Activated CD4-positive, alpha-beta T cell treated with anti-CD3 and anti-CD28 coated beads, Interleukin-2, amount 10 ng/mL, durations not matched to agents 7 days and 5 days (primary cell): ENCODE data around the gene HMGCR. TPM values are rescaled to one million over a fixed set of nuclear protein-coding genes. Genes with fewer than 3 reads are reported as not detected.
"Not testable (repeated sequence)": the region's sequence is repeated elsewhere in the genome, so short reads cannot be mapped to it uniquely, and the experiment has no call there.

Experiments used
- CTCF ChIA-PET: fragments of 350-600 bp; sonication (Branson Sonifier 250); formaldehyde crosslinking; loops from one replicate; lab custom pipeline; 2021; ENCODE audit warnings: antibody characterized with exemption; lab: Charles Lee
- POLR2A ChIA-PET: fragments of 350-600 bp; sonication (Branson Sonifier 250); formaldehyde crosslinking; loops from one replicate; lab custom pipeline; 2021; ENCODE audit warnings: antibody characterized with exemption; lab: Charles Lee
- DNase-seq: peaks from one replicate; pipeline ENCODE4 v3.0.0-alpha.2; 2020
- H3K27ac Mint-ChIP-seq: one replicate; pipeline ENCODE4 v1.8.0; 2021; ENCODE audit warnings: mild to moderate bottlenecking, moderate library complexity, mixed read lengths
- H3K27me3 Mint-ChIP-seq: one replicate; pipeline ENCODE4 v1.8.0; 2021; ENCODE audit warnings: mixed read lengths
- H3K36me3 Mint-ChIP-seq: one replicate; pipeline ENCODE4 v1.8.0; 2021; ENCODE audit warnings: low read depth, mixed read lengths
- H3K4me1 Mint-ChIP-seq: one replicate; pipeline ENCODE4 v1.8.0; 2021; ENCODE audit warnings: mixed read lengths
- H3K4me3 Mint-ChIP-seq: one replicate; pipeline ENCODE4 v1.8.0; 2021; ENCODE audit warnings: mild to moderate bottlenecking, moderate library complexity, mixed read lengths
- H3K9me3 Mint-ChIP-seq: one replicate; pipeline ENCODE4 v1.8.0; 2021; ENCODE audit warnings: mixed read lengths
- total RNA-seq, 2 experiments: library from RNA; stranded (reverse); gene quantifications; one replicate each; pipeline ENCODE4 v1.2.3, GENCODE V29; 2021

HMGCR gene
- total RNA-seq, 2 experiments from 2014 or later = 49.4 to 51.1 TPM

GRCh38 chr5:75330404-75330803, 6.6 kb upstream of the HMGCR start:
- H3K9me3 Mint-ChIP-seq = no peaks in the 10 kb centered on the region
- DNase-seq = no peak
- ChIA-PET CTCF (interaction anchor here (1.2 to 1.5 kb wide), 3 partner anchors 9 to 20 kb away, joined by 3 to 6 read pairs (median 3); no protein-coding TSS in a partner anchor), POLR2A (no interaction called here)
- no peaks in the 10 kb centered on the region for H3K4me1 Mint-ChIP-seq
- no peaks in the 10 kb centered on the region for H3K27me3 Mint-ChIP-seq
- H3K27ac Mint-ChIP-seq = no peak overlapping the region
- no peak overlapping the region for H3K4me3 Mint-ChIP-seq
- no peaks in the 10 kb centered on the region for H3K36me3 Mint-ChIP-seq

GRCh38 chr5:75331095-75332090, 5.6 kb upstream of the HMGCR start:
- DNase-seq = no peak
- Mint-ChIP-seq H3K4me1 (no peaks in the 10 kb centered on the region), H3K27ac (no peak overlapping the region), H3K9me3 (no peaks in the 10 kb centered on the region), H3K36me3 (no peaks in the 10 kb centered on the region), H3K27me3 (no peaks in the 10 kb centered on the region), H3K4me3 (no peak overlapping the region)
- CTCF ChIA-PET = no interaction called here
- POLR2A ChIA-PET = no interaction called here

DNA sequence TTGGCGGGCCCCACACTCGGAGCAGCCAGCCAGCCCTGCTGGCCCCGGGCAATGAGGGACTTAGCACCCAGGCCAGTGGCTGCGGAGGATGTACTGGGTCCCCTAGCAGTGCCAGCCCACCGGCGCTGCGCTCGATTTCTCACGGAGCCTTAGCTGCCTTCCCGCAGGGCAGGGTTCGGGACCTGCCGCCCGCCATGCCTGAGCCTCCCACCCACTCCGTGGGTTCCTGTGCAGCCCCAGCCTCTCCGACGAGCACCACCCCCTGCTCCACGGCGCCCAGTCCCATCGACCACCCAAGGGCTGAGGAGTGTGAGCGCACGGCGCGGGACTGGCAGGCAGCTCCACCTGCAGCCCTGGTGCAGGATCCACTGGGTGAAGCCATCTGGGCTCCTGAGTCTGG, 3.3 kb upstream of the HMGCR start:
- H3K27me3 Mint-ChIP-seq, H3K27ac Mint-ChIP-seq, H3K9me3 Mint-ChIP-seq, H3K4me3 Mint-ChIP-seq, POLR2A ChIA-PET, DNase-seq, H3K36me3 Mint-ChIP-seq: not testable (repeated sequence)
- peaks cover 13% of the 10 kb centered on the region for H3K4me1 Mint-ChIP-seq
- CTCF ChIA-PET = interaction anchor here (1.6 kb wide), 1 partner anchor 11 kb away, joined by 4 read pairs; no protein-coding TSS in a partner anchor

DNA sequence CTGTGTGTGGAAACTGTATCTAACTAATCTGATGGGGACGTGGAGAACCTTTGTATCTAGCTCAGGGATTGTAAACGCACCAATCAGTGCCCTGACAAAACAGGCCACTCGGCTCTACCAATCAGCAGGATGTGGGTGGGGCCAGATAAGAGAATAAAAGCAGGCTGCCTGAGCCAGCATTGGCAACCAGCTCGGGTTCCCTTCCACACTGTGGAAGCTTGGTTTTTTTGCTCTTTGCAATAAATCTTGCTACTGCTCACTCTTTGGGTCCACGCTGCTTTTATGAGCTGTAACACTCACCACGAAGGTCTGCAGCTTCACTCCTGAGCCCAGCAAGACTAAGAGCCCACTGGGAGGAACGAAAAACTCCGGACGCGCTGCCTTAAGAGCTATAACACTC, 2.6 kb upstream of the HMGCR start:
- POLR2A ChIA-PET, H3K36me3 Mint-ChIP-seq, DNase-seq, CTCF ChIA-PET, H3K4me3 Mint-ChIP-seq, H3K9me3 Mint-ChIP-seq, H3K27me3 Mint-ChIP-seq, H3K27ac Mint-ChIP-seq: not testable (repeated sequence)
- H3K4me1 Mint-ChIP-seq = peaks cover 16% of the 10 kb centered on the region

GRCh38 chr5:75335486-75335885, 1.5 kb upstream of the HMGCR start:
- ChIA-PET POLR2A (no interaction called here), CTCF (no interaction called here)
- Mint-ChIP-seq H3K36me3 (peaks cover 12% of the 10 kb centered on the region), H3K4me3 (no peak overlapping the region), H3K9me3 (no peaks in the 10 kb centered on the region), H3K4me1 (peaks cover 26% of the 10 kb centered on the region), H3K27me3 (no peaks in the 10 kb centered on the region), H3K27ac (no peak overlapping the region)
- no peak for DNase-seq

GRCh38 chr5:75335952-75336614, 937 bp upstream of the HMGCR start:
- Mint-ChIP-seq H3K4me3 (no peak overlapping the region), H3K9me3 (no peaks in the 10 kb centered on the region), H3K4me1 (peaks cover 30% of the 10 kb centered on the region), H3K27ac (no peak overlapping the region), H3K27me3 (no peaks in the 10 kb centered on the region), H3K36me3 (peaks cover 16% of the 10 kb centered on the region)
- CTCF ChIA-PET = interaction anchor here (1.0 to 1.6 kb wide), 2 partner anchors 15 to 99 kb away, joined by 3 to 10 read pairs; partner anchors contain the start of gene ANKRD31
- POLR2A ChIA-PET = interaction anchor here (0.7 to 1.0 kb wide), 2 partner anchors 12 to 101 kb away, joined by 3 to 4 read pairs; no protein-coding TSS in a partner anchor
- no peak for DNase-seq

DNA sequence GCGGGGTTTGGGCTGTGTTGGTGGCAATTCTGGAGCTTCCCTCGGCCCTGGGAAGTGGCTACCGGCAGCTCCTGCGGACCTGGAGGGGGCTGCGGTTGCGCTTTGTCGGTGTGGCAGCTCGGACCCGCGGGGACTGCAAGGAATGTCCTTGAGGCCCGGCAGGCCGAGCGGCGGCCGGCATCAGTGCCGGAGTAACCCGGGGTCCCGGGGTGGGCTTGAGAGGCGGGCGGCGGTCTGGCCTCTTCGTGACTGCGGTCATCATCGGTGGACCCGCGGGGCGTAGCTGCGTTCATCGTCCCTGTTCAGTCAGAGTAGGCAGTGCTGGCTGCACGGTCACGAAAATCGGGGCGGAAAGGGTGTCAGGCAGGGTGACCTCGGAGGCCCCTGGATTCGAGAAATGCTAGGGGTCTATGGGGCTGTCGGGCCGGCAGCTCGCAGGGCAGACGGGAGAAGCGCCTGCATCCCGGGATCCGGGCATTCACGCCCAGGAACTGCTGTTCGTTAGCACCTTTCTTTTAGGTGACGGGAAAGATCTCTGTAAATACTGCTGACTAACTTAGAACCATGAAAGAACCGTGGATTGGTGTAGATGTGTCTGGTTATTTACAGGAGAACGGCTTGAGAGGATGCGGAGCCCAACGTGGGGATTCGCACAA, 474 bp downstream of the HMGCR start:
- DNase-seq = peak; percentile 40
- Mint-ChIP-seq H3K4me1 (peaks cover 40% of the 10 kb centered on the region), H3K9me3 (no peaks in the 10 kb centered on the region), H3K36me3 (peaks cover 18% of the 10 kb centered on the region), H3K27me3 (no peaks in the 10 kb centered on the region), H3K27ac (no peak overlapping the region), H3K4me3 (no peak overlapping the region)
- ChIA-PET POLR2A (interaction anchor here (0.6 to 1.0 kb wide), 2 partner anchors 100 to 187 kb away, joined by 4 read pairs; no protein-coding TSS in a partner anchor), CTCF (interaction anchor here (0.8 to 1.6 kb wide), 6 partner anchors 14 to 402 kb away, joined by 3 to 10 read pairs (median 3); partner anchors contain the start of gene ANKRD31)

DNA sequence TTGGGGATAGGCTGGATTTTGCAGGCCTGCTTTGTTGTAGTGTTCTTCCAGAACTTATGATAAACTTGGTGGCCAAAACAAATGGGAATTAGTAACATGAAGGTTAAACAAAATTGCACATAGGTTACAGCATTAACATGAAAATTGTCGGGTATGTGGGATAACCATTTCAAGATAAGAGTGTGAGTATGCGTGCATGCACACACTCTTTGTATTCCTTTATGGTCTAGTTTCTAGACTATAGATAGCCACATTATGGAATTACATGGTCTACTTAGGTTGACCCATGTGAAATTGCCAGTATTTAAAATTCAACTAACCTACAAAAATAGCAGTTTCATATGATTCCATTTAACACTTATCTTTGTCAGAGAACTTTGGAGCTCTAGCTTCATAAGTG, 1.4 kb downstream of the HMGCR start:
- no peaks in the 10 kb centered on the region for H3K9me3 Mint-ChIP-seq
- no peak for DNase-seq
- POLR2A ChIA-PET = no interaction called here
- H3K4me3 Mint-ChIP-seq = no peak overlapping the region
- CTCF ChIA-PET = interaction anchor here (0.6 to 1.0 kb wide), 2 partner anchors 13 to 22 kb away, joined by 3 to 5 read pairs; no protein-coding TSS in a partner anchor
- peaks cover 19% of the 10 kb centered on the region for H3K36me3 Mint-ChIP-seq
- H3K27me3 Mint-ChIP-seq = no peaks in the 10 kb centered on the region
- peaks cover 40% of the 10 kb centered on the region for H3K4me1 Mint-ChIP-seq
- no peak overlapping the region for H3K27ac Mint-ChIP-seq

GRCh38 chr5:75340714-75341478, 3.9 kb downstream of the HMGCR start:
- POLR2A ChIA-PET = no interaction called here
- H3K36me3 Mint-ChIP-seq = peaks cover 28% of the 10 kb centered on the region
- no peak overlapping the region for H3K4me3 Mint-ChIP-seq
- peaks cover 40% of the 10 kb centered on the region for H3K4me1 Mint-ChIP-seq
- H3K9me3 Mint-ChIP-seq = no peaks in the 10 kb centered on the region
- no peaks in the 10 kb centered on the region for H3K27me3 Mint-ChIP-seq
- CTCF ChIA-PET = interaction anchor here (0.6 to 2.7 kb wide), 8 partner anchors 10 to 1889 kb away, joined by 3 to 11 read pairs (median 3); no protein-coding TSS in a partner anchor
- DNase-seq = no peak
- no peak overlapping the region for H3K27ac Mint-ChIP-seq

GRCh38 chr5:75341934-75342333, 4.9 kb downstream of the HMGCR start:
- H3K9me3 Mint-ChIP-seq = no peaks in the 10 kb centered on the region
- peaks cover 34% of the 10 kb centered on the region for H3K36me3 Mint-ChIP-seq
- ChIA-PET POLR2A (no interaction called here), CTCF (interaction anchor here (0.8 to 2.7 kb wide), 3 partner anchors 9 to 293 kb away, joined by 3 to 11 read pairs (median 3); partner anchors contain the start of genes CERT1 and POLK)
- H3K4me1 Mint-ChIP-seq = peaks cover 40% of the 10 kb centered on the region
- no peak overlapping the region for H3K27ac Mint-ChIP-seq
- no peak for DNase-seq
- no peak overlapping the region for H3K4me3 Mint-ChIP-seq
- H3K27me3 Mint-ChIP-seq = no peaks in the 10 kb centered on the region

- H3K27me3 Mint-ChIP-seq = no peaks in the 10 kb centered on the region
- POLR2A ChIA-PET = no interaction called here
- H3K27ac Mint-ChIP-seq = no peak overlapping the region
- no peak for DNase-seq
- H3K9me3 Mint-ChIP-seq = no peaks in the 10 kb centered on the region
- peaks cover 40% of the 10 kb centered on the region for H3K36me3 Mint-ChIP-seq
- H3K4me1 Mint-ChIP-seq = peaks cover 37% of the 10 kb centered on the region
- H3K4me3 Mint-ChIP-seq = no peak overlapping the region
- CTCF ChIA-PET = no interaction called here
Measured at GRCh38 chr5:75342836-75343235, 5.8 kb downstream of the HMGCR start.
